ENCODE measurements around the gene TMEM130. TPM values are rescaled to one million over a fixed set of nuclear protein-coding genes. Genes with fewer than 3 reads are reported as not detected.

TMEM130 gene
- total and polyA plus RNA-seq, 9 of the 15 experiments (the other 6 are each of a cell fraction or from before 2014, with no cell fraction given), result 0.07 TPM; not detected in 8

- no peaks in the 10 kb centered on the region for H3K79me2 ChIP-seq (ENCODE audit: control insufficient read depth, insufficient read depth, low read length)
- TF ChIP-seq SRF (CRISPR knock-in tag; IDR thresholded peaks at IDR 0.05), result no peak
- no peak for TF ChIP-seq ARNT (IDR thresholded peaks at IDR 0.05)
- no peak for TF ChIP-seq ERF (CRISPR knock-in tag; IDR thresholded peaks at IDR 0.05)
- no peak for TF ChIP-seq GABPB1 (CRISPR knock-in tag; IDR thresholded peaks at IDR 0.05)
- FAIRE-seq (no peak), ATAC-seq (no peak), DNase-seq (ENCODE audit: extremely low read depth in 1 of 4, low spot score in 3 of 4) (no peak)
- POLR2A ChIA-PET, result interaction anchor here (1.4 kb wide), 1 partner anchor 16 kb away, joined by 3 read pairs; no protein-coding TSS in a partner anchor
- no TSS peak for BruUV-seq (replicated peaks)
- H3K36me3 ChIP-seq (ENCODE audit: control insufficient read depth, insufficient read depth, low read length), result no peaks in the 10 kb centered on the region
- CTCF ChIA-PET (ENCODE audit: low intra/inter-chr PET ratio), result interaction anchor here (1.0 to 1.5 kb wide), 2 partner anchors 105 to 404 kb away, joined by 3 to 6 read pairs; no protein-coding TSS in a partner anchor
- H3K9me1 ChIP-seq (ENCODE audit: control insufficient read depth, insufficient read depth, low read length), result no peaks in the 10 kb centered on the region
- no peak overlapping the region for H3K27ac ChIP-seq (ENCODE audit: extremely low read depth, low read depth, low read length)
- no peak overlapping the region for H3K4me2 ChIP-seq (ENCODE audit: insufficient read depth, low read length)
- peaks cover 8 to 46% of the 10 kb centered on the region in 2 experiments; a peak in 4 of 5 replicates for H3K27me3 ChIP-seq (ENCODE audit: control insufficient read depth in 2 of 2, insufficient read depth in 2 of 2, low read length in 2 of 2)
- no peak overlapping the region for H2AFZ ChIP-seq (ENCODE audit: low read depth, low read length)
- intact Hi-C loops (cut with micrococcal nuclease), result loop anchor here (1.0 to 5.0 kb wide), 4 partner anchors 83 to 540 kb away; no protein-coding TSS in a partner anchor
- WGBS (ENCODE audit: insufficient coverage, low coverage, missing lambda C conversion rate), result 0% methylated on average over 5 of the region's 5 CpGs
- no peaks in the 10 kb centered on the region for H3K9me3 ChIP-seq (replicated peaks; ENCODE audit: control insufficient read depth, insufficient read depth, low read depth, low read length)
- no peak overlapping the region for H3K4me3 ChIP-seq
- peaks cover 0 to 3% of the 10 kb centered on the region in 2 experiments; a peak in 2 of 5 replicates for H3K4me1 ChIP-seq (replicated peaks in 1 of 2; ENCODE audit: control insufficient read depth in 2 of 2, insufficient read depth in 2 of 2, low read length in 2 of 2)
- in situ Hi-C loops (cut with MboI), result no loop called here
- H3K9ac ChIP-seq (ENCODE audit: insufficient read depth in 1 of 2, low read depth in 2 of 2, low read length in 2 of 2), result no peak overlapping the region
- H4K20me1 ChIP-seq (replicated peaks; ENCODE audit: control insufficient read depth, insufficient read depth, low read length), result 0 out of 2 replicates have a peak, but pooled peaks cover 9% of the 10 kb centered on the region
These were observed 32.2 kb downstream of the TMEM130 start for GRCh38 chr7:98837630-98837972.

Data from K562 (cell line).